IPS-18c (cell line): Measurements from ENCODE around the gene CFAP90.

ENCODE experiments used
- H3K4me3 ChIP-seq: 2 replicates; pipeline ENCODE4 v1.7.0; 2013; ENCODE audit warnings: low read depth, mild to moderate bottlenecking, low read length, moderate library complexity; ENCODE audit not compliant: insufficient read depth
- H3K9me3 ChIP-seq: one replicate; pipeline ENCODE4 v1.6.1; 2013; ENCODE audit warnings: mild to moderate bottlenecking, low read length, moderate library complexity; ENCODE audit not compliant: control insufficient read depth, insufficient read depth

CFAP90 gene, protein sequence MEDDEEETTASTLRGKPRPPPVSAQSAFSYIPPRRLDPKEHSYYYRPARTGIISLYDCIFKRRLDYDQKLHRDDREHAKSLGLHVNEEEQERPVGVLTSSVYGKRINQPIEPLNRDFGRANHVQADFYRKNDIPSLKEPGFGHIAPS

DNA sequence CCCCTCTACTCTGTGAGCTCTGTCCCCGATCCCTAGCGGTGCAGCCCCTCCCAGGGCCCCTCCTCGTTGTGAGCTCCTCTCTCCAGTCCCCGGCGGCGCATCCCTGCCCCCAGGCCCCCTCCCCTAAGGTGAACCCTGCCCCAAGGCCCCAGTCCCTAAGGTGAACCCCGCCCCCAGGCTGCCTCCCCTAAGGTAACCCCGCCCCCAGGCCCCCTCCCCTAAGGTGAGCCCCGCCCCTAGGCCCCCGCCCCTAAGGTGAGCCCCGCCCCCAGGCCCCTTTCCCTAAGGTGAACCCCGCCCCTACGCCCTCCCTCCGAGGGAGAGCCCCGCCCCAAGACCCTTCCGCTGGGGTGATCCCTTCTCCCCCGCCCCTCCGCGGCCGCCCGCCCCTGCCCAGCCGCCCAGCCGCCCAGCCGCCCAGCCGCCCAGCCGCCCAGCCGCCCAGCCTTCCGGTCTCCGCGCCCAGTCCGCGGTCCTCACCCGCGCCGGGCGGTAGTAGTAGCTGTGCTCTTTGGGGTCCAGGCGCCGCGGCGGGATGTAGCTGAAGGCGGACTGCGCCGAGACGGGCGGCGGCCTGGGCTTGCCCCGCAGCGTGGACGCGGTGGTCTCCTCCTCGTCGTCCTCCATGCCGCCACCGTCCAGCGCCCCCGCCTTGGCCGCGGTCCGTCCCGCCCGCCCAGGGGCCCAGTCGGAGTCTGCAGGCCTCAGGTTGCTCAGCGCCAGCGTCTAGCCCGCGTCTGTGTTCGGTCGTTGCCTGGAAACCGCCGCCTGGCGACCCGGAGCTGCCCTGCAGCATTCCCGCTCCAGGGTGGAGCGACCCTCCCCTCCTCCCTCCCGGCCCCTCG lies at the start of gene CFAP90:
Gene CFAP90, minus strand, starts transcription at position 739 of the 845 bp plus-strand sequence. Its CDS starts 112 bp downstream, at position 627.
- Histone ChIP-seq H3K9me3 (no peaks in the 10 kb centered on the region), H3K4me3 (peak within 1 kb of the TSS; percentile 80)

- Histone ChIP-seq H3K4me3 (no peak overlapping the region), H3K9me3 (no peaks in the 10 kb centered on the region)
These were observed 46.2 kb upstream of the CFAP90 start for GRCh38 chr5:7897014-7897600.

DNA sequence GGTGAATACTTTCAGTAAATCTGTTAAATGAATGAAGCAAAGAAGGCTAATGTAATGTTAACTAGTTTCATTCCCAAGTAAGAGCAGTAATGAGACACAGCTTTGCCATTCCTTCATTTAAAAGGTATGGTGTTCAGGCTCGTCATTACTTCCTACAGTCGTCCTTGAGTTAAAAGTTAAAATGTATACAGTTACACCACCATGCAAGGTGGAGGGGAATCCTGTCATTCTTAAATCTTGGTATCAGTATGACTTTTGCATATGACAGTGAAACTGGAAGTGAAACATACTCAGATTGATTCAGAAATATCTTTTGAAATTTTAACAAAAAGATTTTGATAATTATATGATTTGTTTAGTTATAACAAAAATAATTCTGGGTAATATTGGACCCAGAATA lies 43.9 kb upstream of the CFAP90 start:
- no peak overlapping the region for H3K4me3 ChIP-seq

DNA sequence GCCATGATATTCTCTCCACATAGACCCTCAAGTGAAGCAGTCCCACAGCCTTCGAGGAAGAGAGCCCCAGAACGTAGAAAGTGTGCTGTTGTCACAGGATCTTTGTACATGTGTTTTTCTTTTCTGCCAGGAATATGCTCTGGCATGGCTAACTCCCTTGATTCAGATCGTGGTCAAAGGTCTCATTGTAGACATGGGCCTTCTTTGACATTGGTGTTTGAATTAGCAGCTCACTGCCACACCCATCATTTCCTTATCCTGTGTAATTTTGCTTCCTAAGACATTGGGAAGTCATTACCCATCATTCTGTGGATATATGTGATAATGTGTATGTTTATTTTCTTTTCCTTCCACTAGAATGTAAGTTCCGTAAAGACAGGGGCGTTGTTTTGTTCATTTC lies 43.5 kb upstream of the CFAP90 start:
- Histone ChIP-seq H3K4me3 (no peak overlapping the region), H3K9me3 (no peaks in the 10 kb centered on the region)

More for the DNA sequence above, 43.9 kb upstream of the CFAP90 start:
- H3K9me3 ChIP-seq, result no peaks in the 10 kb centered on the region

GRCh38 chr5:7888901-7889300 lies 38.0 kb upstream of the CFAP90 start:
- Histone ChIP-seq H3K9me3 (no peaks in the 10 kb centered on the region), H3K4me3 (no peak overlapping the region)

GRCh38 chr5:7886849-7887475 lies 36.0 kb upstream of the CFAP90 start:
- Histone ChIP-seq H3K9me3 (no peaks in the 10 kb centered on the region), H3K4me3 (no peak overlapping the region)

DNA sequence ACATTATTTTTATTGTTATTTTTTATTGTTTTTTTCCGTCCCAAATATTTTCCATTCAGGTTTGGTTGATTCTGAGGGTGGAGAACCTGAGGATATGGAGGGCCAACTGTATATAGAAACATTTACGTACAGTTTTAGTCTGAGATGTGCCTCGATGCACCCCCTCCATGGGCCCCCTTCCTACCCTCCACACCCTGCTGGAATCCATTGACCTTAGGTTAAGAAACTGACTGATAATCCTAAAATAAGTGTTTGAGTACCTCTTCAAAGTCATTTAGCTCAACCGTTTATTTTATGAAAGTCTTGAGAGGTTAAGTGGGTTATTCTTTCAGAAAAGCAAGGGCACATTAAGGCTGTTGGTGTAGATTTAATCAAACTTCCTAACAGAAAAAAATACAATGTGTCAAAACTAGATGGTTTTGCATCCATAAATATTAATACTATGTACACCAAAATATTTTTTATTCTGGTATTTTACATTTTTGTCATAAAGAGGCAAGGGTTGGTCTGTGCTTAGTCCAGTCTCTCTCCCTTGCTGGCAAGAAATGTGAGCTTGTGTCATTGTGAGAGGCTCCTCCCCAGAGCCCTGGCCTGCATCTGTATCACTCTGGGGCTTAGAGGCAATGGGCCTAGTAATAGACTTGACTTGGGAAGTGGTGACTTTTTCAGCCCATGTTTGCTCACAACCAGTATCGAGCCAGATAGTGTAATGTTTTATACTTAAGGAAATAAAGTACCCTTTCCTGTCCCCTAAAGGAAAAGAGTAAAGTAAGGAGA lies 33.7 kb upstream of the CFAP90 start:
- H3K4me3 ChIP-seq, result no peak overlapping the region
- no peaks in the 10 kb centered on the region for H3K9me3 ChIP-seq

DNA sequence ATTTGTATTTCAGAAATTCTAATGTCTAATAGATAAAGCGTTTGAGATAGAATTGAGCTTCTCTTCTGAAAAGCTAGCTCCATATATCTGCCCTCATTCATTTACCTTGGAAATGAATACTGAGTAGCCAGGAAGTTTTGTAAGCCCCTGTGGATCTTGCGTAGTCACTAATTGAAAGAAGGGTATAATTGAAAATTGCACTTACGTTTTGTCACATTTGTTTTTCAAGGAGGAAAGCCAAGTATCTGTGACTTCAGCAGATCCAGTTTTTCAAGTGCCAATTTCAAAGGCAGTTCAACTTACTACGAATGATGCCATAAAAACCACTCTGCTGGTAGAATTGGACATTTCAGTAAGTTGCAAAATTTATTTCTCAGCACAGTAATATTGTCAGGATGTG lies 32.0 kb upstream of the CFAP90 start:
- Histone ChIP-seq H3K4me3 (no peak overlapping the region), H3K9me3 (no peaks in the 10 kb centered on the region)

DNA sequence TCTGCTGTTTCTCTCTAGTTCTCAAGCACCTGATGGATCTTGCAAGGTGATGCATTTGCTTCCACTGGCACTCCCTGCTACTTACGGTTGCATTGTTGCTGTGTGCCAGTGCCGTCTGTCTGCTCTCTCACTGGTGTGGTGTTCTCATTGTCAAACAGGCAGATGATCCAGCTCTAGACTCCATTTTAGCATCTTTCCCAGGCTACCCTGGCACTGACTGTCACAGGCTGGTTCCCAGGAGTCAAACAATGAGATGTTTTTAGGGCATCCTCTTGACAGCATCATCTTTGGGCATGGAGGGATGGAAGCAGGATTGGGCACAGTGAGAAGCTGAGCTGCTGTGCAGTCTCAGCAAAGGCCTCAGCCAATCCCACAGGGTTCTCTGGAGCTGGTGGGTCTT lies 30.9 kb upstream of the CFAP90 start:
- H3K9me3 ChIP-seq, result no peaks in the 10 kb centered on the region

GRCh38 chr5:7881091-7881490 lies 30.2 kb upstream of the CFAP90 start:
- no peaks in the 10 kb centered on the region for H3K9me3 ChIP-seq

More for the DNA sequence above, 30.9 kb upstream of the CFAP90 start:
- H3K4me3 ChIP-seq, result no peak overlapping the region

GRCh38 chr5:7878381-7878873 lies 27.5 kb upstream of the CFAP90 start:
- no peak overlapping the region for H3K4me3 ChIP-seq
- no peaks in the 10 kb centered on the region for H3K9me3 ChIP-seq

More at GRCh38 chr5:7881091-7881490, 30.2 kb upstream of the CFAP90 start:
- H3K4me3 ChIP-seq, result no peak overlapping the region

DNA sequence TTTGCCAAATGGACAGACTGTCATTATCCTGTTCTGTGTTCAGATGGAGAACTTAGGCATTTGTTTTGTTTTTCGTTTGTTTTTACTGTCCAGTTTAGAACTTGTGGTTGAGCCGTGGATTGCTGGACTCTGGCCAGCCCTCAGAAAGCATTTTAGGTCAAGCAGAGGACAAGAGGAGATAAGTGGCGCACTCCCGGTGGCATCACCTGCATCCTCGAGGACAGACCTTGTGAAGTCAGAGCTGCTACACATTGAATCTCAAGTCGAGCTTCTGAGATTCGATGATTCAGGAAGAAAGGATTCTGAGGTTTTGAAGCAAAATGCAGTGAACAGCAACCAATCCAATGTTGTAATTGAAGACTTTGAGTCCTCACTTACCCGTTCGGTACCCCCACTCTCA lies 26.9 kb upstream of the CFAP90 start:
- Histone ChIP-seq H3K4me3 (no peak overlapping the region), H3K9me3 (no peaks in the 10 kb centered on the region)

GRCh38 chr5:7876867-7877266 lies 25.9 kb upstream of the CFAP90 start:
- Histone ChIP-seq H3K9me3 (no peaks in the 10 kb centered on the region), H3K4me3 (no peak overlapping the region)

GRCh38 chr5:7875151-7875550 lies 24.2 kb upstream of the CFAP90 start:
- Histone ChIP-seq H3K4me3 (no peak overlapping the region), H3K9me3 (no peaks in the 10 kb centered on the region)

- Histone ChIP-seq H3K9me3 (no peaks in the 10 kb centered on the region), H3K4me3 (no peak overlapping the region)
These were observed 23.7 kb upstream of the CFAP90 start for GRCh38 chr5:7874639-7875038.

DNA sequence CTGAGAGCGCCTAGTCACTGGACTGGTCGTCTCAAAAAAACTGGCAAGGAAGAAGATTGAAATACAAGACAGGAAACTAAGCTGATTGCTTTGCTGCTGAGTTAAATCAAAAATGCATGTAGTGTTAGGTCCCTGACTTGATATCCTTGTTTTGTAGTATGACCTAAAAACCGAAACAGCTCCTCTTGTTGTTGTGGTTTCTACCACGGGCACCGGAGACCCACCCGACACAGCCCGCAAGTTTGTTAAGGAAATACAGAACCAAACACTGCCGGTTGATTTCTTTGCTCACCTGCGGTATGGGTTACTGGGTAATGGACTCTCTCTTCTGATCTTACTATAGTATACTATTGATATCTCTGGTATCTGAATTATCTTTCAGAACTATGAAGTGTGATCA lies 22.3 kb upstream of the CFAP90 start:
- Histone ChIP-seq H3K9me3 (no peaks in the 10 kb centered on the region), H3K4me3 (no peak overlapping the region)

DNA sequence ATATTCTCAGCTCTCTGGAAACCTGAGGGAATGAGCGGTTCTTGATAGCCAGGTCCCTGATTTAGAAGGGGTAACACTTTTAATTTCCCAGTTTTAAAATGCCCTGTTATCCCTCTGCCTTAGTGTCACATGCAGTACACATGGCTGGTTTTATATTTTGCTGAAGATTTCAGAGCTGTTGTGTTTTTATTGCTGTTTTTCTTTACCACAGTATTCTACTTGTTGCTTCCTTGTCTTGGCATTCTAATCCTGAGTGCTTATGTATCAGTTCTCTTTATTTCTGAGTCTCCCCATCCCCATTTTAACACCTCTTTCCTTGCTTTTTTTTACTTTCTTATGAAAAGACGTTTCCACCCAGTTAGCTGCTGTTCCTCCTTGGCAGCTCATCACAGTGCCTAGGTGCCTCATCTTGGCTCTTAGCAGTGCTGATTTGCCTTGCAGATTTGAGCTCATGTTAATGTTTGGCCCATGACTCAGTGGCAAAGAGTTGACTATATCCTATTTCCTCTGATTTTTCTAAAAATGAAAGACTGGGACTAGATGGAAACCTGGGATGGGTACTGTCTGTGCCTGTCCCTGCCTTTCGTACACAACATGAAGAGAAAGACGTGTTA lies 21.7 kb upstream of the CFAP90 start:
- H3K4me3 ChIP-seq, result no peak overlapping the region

More for the DNA sequence above, 21.7 kb upstream of the CFAP90 start:
- H3K9me3 ChIP-seq, result no peaks in the 10 kb centered on the region
